GM13977 (cell line): ENCODE results near the gene PRICKLE1.

Source experiments
- DNase-seq: peaks from one replicate; pipeline ENCODE4 v3.0.0; 2012; ENCODE audit warnings: low spot score
- in situ Hi-C: fragments of 300-500 bp; cut with MboI; formaldehyde crosslinking; loops from one replicate; pipeline ENCODE4 v1.12.0; 2022; ENCODE audit warnings: low sequenced_read_pairs, low pct_unique_long_range_greater_than_20kb, mixed read lengths, inconsistent platforms; ENCODE audit not compliant: unreplicated experiment
- TF ChIP-seq, protein P1 (sequence below): IDR thresholded peaks from 2 replicates; pipeline ENCODE4 v1.5.1; 2012; ENCODE audit warnings: mild to moderate bottlenecking, control low read depth; ENCODE audit not compliant: insufficient read depth; ENCODE audit errors: extremely low read depth, missing control alignments

Gene PRICKLE1

GRCh38 chr12:42585841-42586216 is 3.7 kb downstream of the PRICKLE1 start:
- in situ Hi-C loops, result loop anchor here (25.0 kb wide), 1 partner anchor 701 kb away; no protein-coding TSS in a partner anchor
- no peak for DNase-seq
- TF ChIP-seq, protein P1, sequence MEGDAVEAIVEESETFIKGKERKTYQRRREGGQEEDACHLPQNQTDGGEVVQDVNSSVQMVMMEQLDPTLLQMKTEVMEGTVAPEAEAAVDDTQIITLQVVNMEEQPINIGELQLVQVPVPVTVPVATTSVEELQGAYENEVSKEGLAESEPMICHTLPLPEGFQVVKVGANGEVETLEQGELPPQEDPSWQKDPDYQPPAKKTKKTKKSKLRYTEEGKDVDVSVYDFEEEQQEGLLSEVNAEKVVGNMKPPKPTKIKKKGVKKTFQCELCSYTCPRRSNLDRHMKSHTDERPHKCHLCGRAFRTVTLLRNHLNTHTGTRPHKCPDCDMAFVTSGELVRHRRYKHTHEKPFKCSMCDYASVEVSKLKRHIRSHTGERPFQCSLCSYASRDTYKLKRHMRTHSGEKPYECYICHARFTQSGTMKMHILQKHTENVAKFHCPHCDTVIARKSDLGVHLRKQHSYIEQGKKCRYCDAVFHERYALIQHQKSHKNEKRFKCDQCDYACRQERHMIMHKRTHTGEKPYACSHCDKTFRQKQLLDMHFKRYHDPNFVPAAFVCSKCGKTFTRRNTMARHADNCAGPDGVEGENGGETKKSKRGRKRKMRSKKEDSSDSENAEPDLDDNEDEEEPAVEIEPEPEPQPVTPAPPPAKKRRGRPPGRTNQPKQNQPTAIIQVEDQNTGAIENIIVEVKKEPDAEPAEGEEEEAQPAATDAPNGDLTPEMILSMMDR, result no peak

DNA sequence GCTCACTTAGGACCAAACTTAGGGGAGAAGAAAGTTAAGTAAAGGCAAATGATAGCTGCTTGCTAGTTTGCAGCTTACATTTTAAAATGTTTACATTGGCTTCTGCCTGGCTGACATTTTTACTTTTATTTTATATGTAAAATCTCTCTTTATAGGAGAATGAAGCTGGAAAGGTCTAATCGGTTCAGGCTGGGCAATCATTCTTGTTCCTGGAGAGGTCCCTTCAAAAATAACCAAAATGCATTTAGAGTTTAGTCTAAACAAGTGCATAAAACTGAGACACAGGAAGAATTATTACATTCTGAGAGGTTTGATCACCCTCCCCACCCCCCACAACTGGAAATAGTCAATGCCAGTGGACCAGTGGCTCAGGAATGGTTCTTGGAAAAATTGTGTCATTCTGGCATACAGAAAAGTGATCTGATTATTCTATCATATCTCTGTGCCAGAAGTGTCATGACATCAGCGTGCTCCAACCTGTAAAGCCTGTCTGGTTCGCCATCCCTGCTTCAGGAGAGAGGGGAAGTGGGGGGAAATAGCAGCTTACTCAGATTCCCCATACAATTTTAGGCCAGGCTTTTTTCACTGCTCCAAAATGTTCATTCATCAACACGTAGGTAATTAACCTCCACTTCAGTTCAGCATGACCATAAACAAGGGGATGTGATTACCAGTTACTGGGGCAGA is 4.2 kb downstream of the PRICKLE1 start:
- DNase-seq, result no peak
- in situ Hi-C loops, result loop anchor here (25.0 kb wide), 1 partner anchor 702 kb away; no protein-coding TSS in a partner anchor
- TF ChIP-seq, protein P1, result no peak

GRCh38 chr12:42584651-42585111 is 4.9 kb downstream of the PRICKLE1 start:
- no peak for DNase-seq
- in situ Hi-C loops, result loop anchor here (25.0 kb wide), 1 partner anchor 703 kb away; no protein-coding TSS in a partner anchor
- TF ChIP-seq, protein P1, result no peak

- no peak for DNase-seq
- in situ Hi-C loops, result loop anchor here (25.0 kb wide), 1 partner anchor 704 kb away; no protein-coding TSS in a partner anchor
- TF ChIP-seq, protein P1, result no peak
Measured at GRCh38 chr12:42583016-42583415, 6.5 kb downstream of the PRICKLE1 start.

- TF ChIP-seq, protein P1, result no peak
- no peak for DNase-seq
- in situ Hi-C loops, result loop anchor here (25.0 kb wide), 1 partner anchor 705 kb away; no protein-coding TSS in a partner anchor
Measured at GRCh38 chr12:42582498-42582897, 7.0 kb downstream of the PRICKLE1 start.

DNA sequence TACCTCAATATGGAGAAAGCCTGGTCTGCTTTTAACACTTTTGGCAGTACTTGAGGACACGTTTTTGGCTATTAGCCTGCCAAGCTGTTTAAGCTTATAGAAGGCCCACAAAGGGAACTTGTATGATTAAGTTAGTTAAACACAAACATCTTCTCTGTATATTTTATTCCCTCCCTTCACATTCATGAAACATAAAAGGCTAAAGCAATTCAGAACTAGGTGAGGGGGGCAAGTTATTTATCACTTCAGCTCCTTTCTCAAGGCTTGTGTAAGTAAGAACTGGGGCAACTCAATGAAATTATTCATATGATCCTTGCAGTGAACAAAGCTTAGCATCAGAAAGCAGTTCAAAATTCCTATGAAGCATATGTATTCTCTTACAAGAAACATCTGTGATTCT is 7.5 kb downstream of the PRICKLE1 start:
- in situ Hi-C loops, result loop anchor here (25.0 kb wide), 1 partner anchor 705 kb away; no protein-coding TSS in a partner anchor
- TF ChIP-seq, protein P1, result no peak

More for the DNA sequence above, 7.5 kb downstream of the PRICKLE1 start:
- no peak for DNase-seq
